K562 (cell line): ENCODE results near the gene TRIM34. TPM values are rescaled to one million over a fixed set of nuclear protein-coding genes. Genes with fewer than 3 reads are reported as not detected.

Source experiments
- BCOR ChIP-seq: fragments of 450-650 bp; IDR thresholded peaks from 2 replicates; pipeline ENCODE4 v1.6.1; 2016
- E2F3 ChIP-seq: fragments of 250-450 bp; sonication (Bioruptor Pico); IDR thresholded peaks from 2 replicates; pipeline ENCODE4 v1.4.0; 2020; ENCODE audit warnings: mild to moderate bottlenecking
- HSF4 ChIP-seq: fragments of 250-450 bp; sonication (Bioruptor Pico); IDR thresholded peaks from 2 replicates; pipeline ENCODE4 v2.1.2; 2022; ENCODE audit warnings: mild to moderate bottlenecking, moderate library complexity, borderline replicate concordance
- KLF13 ChIP-seq: fragments of 450-650 bp; IDR thresholded peaks from 2 replicates; pipeline ENCODE4 v1.6.1; 2016; ENCODE audit warnings: missing genetic modification characterization, low read depth, mild to moderate bottlenecking, missing compliant biosample characterization, moderate library complexity, borderline replicate concordance
- TRIM28 ChIP-seq: fragments of 450-650 bp; IDR thresholded peaks from 2 replicates; pipeline ENCODE4 v1.6.1; 2017
- polyA plus RNA-seq, 8 experiments: library from polyadenylated mRNA; depleted of rRNA in 4 of 8; stranded (reverse) in 5 of 8; unstranded in 3 of 8; fragments of >200 nt; fragmentation: Nextera tagmentation in 2 of 8; fragmentation: Illumina TruSeq in 1 of 8; extraction: Ambion mirVana in 2 of 8; extraction: Trizol in 1 of 8; gene quantifications; 2 replicates each; pipeline versions ENCODE4 v1.2.1 to v1.2.3, GENCODE V29; 2011 to 2014; ENCODE audit warnings: inconsistent platforms in 1 of 8, missing spikeins in 1 of 8
- total RNA-seq, 7 experiments: library from RNA; depleted of rRNA in 6 of 7; stranded (reverse); fragments of >200 nt in 6 of 7; fragmentation: Illumina TruSeq in 2 of 7; extraction: Trizol in 2 of 7; gene quantifications; 2 replicates each; pipeline versions ENCODE4 v1.2.1 to v1.2.3, GENCODE V29; 2011 to 2021; ENCODE audit warnings: low replicate concordance in 1 of 7
- TF ChIP-seq, protein P1 (sequence below), 2 experiments: fragments of 450-650 bp in 1 of 2; sonication (generic) in 1 of 2; formaldehyde crosslinking in 1 of 2; IDR thresholded peaks; 2 replicates each; pipeline versions ENCODE4 v1.7.1 to v1.9.0; 2016 to 2022; ENCODE audit warnings: inconsistent platforms in 1 of 2, mild to moderate bottlenecking in 1 of 2, missing genetic modification reagents in 1 of 2
- TF ChIP-seq, protein P2 (sequence below): fragments of 250-450 bp; sonication (Bioruptor Pico); IDR thresholded peaks from 2 replicates; pipeline ENCODE4 v1.4.0; 2020; ENCODE audit warnings: mild to moderate bottlenecking, moderate library complexity, borderline replicate concordance

The TRIM34 gene
- total and polyA plus RNA-seq, 9 of the 15 experiments (the other 6 are each of a cell fraction or from before 2014, with no cell fraction given), result 0.31 to 2.9 (median 1.3) TPM

DNA sequence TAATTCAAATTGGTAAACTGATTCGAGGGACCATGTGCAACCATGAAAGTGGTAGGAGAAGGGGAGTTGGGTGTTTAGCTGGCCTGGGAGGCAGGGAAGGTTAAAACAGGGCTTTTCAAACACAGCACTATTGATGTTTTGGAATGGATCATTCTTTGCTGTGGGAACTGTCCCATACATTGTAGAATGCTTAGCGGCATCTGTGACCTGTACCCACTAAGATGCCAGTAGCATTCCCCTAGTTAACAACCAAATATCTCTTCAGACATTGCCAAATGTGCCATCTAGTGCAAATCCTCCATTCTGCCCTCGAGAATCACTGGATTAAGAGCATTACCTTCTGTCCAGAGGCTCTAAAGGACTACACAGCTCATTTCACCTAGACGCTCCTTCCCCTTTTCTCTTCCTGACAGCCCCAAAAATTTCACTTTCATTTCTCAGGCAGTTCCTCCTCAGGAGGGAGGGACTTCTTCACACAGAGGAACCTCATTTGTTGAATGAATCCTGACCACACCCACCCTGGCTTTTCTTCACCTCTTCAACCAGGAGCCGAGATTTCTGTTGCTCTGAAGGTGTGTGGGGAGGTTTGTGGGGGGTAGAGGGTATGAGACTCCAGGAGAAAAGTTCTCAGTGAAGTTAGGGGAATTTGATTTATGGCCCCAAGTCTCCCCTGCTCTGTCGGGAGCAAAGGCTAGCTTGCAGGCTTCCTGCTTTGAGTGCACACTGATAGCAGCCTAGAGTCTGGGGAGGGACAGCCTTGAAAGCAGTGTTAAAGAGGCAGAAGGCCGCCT, at the start of gene TRIM34 (continued):
- TF ChIP-seq, protein P1, sequence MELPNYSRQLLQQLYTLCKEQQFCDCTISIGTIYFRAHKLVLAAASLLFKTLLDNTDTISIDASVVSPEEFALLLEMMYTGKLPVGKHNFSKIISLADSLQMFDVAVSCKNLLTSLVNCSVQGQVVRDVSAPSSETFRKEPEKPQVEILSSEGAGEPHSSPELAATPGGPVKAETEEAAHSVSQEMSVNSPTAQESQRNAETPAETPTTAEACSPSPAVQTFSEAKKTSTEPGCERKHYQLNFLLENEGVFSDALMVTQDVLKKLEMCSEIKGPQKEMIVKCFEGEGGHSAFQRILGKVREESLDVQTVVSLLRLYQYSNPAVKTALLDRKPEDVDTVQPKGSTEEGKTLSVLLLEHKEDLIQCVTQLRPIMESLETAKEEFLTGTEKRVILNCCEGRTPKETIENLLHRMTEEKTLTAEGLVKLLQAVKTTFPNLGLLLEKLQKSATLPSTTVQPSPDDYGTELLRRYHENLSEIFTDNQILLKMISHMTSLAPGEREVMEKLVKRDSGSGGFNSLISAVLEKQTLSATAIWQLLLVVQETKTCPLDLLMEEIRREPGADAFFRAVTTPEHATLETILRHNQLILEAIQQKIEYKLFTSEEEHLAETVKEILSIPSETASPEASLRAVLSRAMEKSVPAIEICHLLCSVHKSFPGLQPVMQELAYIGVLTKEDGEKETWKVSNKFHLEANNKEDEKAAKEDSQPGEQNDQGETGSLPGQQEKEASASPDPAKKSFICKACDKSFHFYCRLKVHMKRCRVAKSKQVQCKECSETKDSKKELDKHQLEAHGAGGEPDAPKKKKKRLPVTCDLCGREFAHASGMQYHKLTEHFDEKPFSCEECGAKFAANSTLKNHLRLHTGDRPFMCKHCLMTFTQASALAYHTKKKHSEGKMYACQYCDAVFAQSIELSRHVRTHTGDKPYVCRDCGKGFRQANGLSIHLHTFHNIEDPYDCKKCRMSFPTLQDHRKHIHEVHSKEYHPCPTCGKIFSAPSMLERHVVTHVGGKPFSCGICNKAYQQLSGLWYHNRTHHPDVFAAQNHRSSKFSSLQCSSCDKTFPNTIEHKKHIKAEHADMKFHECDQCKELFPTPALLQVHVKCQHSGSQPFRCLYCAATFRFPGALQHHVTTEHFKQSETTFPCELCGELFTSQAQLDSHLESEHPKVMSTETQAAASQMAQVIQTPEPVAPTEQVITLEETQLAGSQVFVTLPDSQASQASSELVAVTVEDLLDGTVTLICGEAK (IDR thresholded peaks at IDR 0.05), result peak; percentile 54; the same call in 1 of the 2 replicates
- TF ChIP-seq, protein P1 (CRISPR knock-in tag; IDR thresholded peaks at IDR 0.05), result no peak
- TF ChIP-seq TRIM28 (no peak), E2F3 (no peak), KLF13 (tag) (no peak), HSF4 (no peak), BCOR (no peak)
- TF ChIP-seq, protein P2, sequence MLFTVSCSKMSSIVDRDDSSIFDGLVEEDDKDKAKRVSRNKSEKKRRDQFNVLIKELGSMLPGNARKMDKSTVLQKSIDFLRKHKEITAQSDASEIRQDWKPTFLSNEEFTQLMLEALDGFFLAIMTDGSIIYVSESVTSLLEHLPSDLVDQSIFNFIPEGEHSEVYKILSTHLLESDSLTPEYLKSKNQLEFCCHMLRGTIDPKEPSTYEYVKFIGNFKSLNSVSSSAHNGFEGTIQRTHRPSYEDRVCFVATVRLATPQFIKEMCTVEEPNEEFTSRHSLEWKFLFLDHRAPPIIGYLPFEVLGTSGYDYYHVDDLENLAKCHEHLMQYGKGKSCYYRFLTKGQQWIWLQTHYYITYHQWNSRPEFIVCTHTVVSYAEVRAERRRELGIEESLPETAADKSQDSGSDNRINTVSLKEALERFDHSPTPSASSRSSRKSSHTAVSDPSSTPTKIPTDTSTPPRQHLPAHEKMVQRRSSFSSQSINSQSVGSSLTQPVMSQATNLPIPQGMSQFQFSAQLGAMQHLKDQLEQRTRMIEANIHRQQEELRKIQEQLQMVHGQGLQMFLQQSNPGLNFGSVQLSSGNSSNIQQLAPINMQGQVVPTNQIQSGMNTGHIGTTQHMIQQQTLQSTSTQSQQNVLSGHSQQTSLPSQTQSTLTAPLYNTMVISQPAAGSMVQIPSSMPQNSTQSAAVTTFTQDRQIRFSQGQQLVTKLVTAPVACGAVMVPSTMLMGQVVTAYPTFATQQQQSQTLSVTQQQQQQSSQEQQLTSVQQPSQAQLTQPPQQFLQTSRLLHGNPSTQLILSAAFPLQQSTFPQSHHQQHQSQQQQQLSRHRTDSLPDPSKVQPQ (CRISPR knock-in tag), result no peak
